Measurements from ENCODE around the gene PSMC3.

The PSMC3 gene

GRCh38 chr11:47374720-47375019, 51.6 kb downstream of the PSMC3 start:
- no peak for DNase-seq

- DNase-seq: no peak
These were observed 52.1 kb downstream of the PSMC3 start for GRCh38 chr11:47373876-47374719.

- no peak for DNase-seq
These were observed 53.8 kb downstream of the PSMC3 start for GRCh38 chr11:47372422-47372821.

- DNase-seq: no peak
These were observed 56.6 kb downstream of the PSMC3 start for GRCh38 chr11:47369676-47370075.

Data from NCI-H510A (cell line).